GM12892 (cell line): Measurements from ENCODE around the gene RPL39L.

Experiments used
- POLR2A ChIP-seq: IDR thresholded peaks from 2 replicates; pipeline ENCODE4 v1.6.1; 2011; ENCODE audit warnings: low read depth, low read length, control low read depth
- POLR2AphosphoS5 ChIP-seq: IDR thresholded peaks from 2 replicates; pipeline ENCODE4 v1.6.1; 2011; ENCODE audit warnings: low read depth, low read length, control low read depth
- TAF1 ChIP-seq: IDR thresholded peaks from 2 replicates; pipeline ENCODE4 v1.6.1; 2011; ENCODE audit warnings: low read depth, mild to moderate bottlenecking, control low read depth, low read length, borderline replicate concordance

- TF ChIP-seq POLR2A, result no peak
- TF ChIP-seq TAF1, result no peak
- TF ChIP-seq POLR2AphosphoS5, result no peak
These were observed 23.1 kb upstream of the RPL39L start for GRCh38 chr3:187162265-187162953.
